GM18502 (cell line): Measurements from ENCODE around the gene SLC25A34.

Source experiments
- ATAC-seq: cut with Tn5 transposase; IDR thresholded peaks from one replicate; pipeline ENCODE4 v1.9.1; 2021; ENCODE audit warnings: mild to moderate bottlenecking; ENCODE audit not compliant: unreplicated experiment, poor library complexity

The SLC25A34 gene

GRCh38 chr1:15731735-15732685, 4.0 kb upstream of the SLC25A34 start:
- no peak for ATAC-seq

DNA sequence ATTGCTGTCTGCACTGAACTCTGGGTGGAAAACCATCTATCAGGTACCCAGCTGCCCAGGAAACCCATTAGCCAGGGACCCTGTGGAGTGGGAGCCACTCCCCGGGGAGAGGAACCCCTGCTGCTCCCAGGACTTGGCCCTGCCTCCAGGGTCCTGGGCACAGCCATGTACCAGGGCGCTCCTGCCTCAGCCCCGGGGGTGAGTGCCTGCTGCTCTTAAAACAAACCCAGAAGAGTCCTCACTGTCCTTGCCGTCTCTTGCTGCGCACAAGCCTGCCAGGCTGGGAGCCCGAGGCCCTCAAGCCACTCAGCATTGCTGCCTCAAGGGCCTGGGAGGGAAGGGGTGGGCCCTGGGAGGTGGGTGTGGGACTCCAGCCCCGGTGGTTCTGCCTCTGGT, 3.4 kb upstream of the SLC25A34 start:
- no peak for ATAC-seq

- ATAC-seq: no peak
Measured at GRCh38 chr1:15733218-15733725, 2.8 kb upstream of the SLC25A34 start.

- no peak for ATAC-seq
Measured at GRCh38 chr1:15733726-15734226, 2.3 kb upstream of the SLC25A34 start.

GRCh38 chr1:15734296-15734695, 1.8 kb upstream of the SLC25A34 start:
- ATAC-seq: no peak

GRCh38 chr1:15734901-15735300, 1.2 kb upstream of the SLC25A34 start:
- ATAC-seq: no peak

DNA sequence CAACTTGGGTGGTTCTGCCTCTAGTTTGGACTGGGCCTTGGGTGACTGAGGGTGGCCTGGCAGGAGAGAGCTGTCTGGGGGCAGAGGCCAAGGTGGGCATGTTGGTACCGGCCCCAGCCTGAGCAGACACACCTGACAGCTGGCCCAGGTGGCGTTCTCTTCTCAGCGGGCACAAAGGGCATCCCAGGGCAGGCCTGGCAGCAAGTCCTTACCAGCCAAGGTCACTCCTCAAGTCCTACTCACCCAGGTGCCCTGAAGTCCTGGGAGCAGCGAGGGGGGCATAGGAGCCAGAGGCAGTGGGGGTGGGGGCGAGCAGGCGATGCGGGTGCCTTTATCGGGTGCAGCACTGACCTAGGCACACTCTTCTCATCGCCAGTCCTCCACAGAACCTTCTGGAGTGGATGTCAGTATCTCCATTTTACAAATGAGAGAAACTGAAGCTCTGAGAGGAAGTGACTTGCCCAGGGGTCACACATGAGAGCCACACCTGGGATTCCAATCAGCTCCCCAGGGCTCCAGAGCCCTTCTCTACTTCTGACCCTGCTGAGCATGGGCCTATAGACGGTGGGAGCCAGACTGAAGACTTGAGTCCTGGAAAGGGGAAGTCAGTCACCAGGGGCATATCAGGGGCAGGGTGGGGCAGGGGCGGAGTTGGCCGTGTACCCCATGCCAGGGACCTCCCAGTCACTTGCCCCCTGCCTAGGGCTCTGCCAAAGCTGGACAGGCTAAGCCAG, 587 bp upstream of the SLC25A34 start:
- no peak for ATAC-seq

GRCh38 chr1:15736892-15737261, 819 bp downstream of the SLC25A34 start:
- no peak for ATAC-seq

DNA sequence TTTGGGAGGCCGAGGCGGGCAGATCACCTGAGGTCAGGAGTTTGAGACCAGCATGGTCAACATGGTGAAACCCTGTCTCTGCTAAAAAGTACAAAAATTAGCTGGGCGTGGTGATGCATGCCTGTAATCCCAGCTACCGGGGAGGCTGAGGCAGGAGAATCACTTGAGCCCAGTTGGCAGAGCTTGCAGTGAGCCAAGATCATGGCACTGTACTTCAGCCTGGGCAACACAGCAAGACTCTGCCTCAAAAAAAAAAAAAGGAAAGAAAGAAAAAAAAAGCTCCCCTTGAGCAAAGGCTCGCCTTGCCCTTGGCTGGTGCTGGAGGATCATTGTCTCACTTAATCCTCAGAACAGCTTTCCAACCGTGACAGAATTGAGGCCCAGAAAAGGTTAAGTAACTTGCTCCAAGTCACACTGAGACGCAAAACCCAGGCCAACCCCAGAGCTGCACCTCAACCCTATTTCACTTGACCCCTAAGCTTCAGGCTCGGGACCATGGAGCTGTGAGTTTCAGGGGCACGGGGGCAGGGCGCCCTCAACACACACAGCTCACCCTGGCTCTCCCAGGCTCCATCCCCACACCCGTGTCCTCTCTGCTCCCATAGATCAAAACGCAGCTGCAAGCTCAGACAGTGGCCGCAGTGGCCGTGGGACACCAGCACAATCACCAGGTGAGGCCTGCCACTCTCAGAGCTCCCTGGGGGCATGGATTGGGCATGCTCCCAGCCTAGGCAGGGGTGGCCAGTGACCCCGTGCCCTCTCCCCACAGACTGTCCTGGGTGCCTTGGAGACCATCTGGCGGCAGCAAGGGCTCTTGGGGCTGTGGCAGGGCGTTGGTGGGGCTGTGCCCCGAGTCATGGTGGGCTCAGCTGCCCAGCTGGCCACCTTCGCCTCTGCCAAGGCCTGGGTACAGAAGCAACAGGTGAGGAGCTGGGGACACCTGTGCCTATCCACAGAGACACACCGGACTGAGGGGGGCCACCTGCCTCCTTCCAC, 1.6 kb downstream of the SLC25A34 start:
- ATAC-seq: no peak

GRCh38 chr1:15738416-15739113, 2.5 kb downstream of the SLC25A34 start:
- ATAC-seq: no peak

DNA sequence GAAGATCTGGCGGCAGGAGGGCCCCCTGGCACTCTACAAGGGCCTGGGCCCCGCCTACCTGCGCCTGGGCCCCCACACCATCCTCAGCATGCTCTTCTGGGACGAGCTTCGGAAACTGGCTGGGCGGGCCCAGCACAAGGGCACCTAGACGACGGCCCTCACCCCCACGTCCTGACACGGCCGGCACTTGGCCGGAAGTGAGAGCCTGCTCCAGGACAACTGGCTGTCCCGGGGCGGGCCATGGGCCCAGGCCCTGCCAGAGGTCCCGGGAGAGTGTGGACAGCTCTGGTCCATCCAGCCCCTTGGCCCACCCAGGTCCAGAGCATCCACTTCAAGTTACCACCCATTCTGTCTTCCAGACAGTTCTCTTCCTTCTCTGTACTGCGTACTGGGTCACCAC, 3.2 kb downstream of the SLC25A34 start:
- ATAC-seq: no peak

DNA sequence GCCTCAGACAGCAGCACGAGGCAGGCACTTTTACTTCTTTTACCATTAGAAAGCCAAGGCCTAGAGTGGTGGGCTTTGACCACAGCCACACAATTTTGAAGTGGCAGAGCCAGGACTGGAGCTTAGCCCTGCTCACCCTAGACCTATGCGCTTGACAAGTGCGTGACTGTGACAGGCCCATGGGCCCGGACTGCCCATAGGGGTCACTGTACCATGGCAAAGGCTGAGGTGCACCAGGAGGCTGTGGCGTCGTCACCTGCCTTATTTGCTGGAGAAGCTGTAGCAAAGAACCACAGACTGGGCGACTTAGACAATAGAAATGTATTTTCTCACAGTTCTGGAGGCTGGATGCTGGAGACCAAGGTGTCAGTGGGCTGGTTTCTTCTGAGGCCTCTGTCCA, 3.7 kb downstream of the SLC25A34 start:
- ATAC-seq: no peak

- ATAC-seq: no peak
Measured at GRCh38 chr1:15740924-15741850, 5.1 kb downstream of the SLC25A34 start.

GRCh38 chr1:15742339-15742801, 6.3 kb downstream of the SLC25A34 start, which contains the start of gene TMEM82:
TSS of gene TMEM82 (plus strand) at chr1:15742499. CDS start at chr1:15742560, 61 bp downstream.
- no peak for ATAC-seq

- no peak for ATAC-seq
Measured at GRCh38 chr1:15744122-15744679, 8.1 kb downstream of the SLC25A34 start.

DNA sequence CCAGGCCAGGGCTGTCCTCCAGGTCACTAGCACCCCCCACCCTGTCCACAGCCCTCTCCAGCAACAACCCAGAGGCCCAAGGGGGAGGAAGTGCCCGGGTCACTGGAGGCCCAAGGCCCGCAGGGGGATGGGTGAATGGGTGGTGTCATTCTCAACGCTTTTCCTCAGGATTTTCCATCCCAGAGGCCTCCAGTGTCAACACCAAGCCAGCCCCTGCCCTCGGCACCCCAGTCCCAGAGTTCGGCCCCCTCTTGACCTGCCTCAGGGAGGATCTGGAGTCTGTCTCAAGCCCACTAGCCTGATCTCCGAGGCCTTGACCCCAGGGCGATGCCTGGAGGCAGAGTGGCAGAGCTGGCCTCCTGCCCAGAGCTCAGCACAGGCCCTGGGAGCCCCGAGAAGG, 11.3 kb downstream of the SLC25A34 start:
- ATAC-seq: no peak

DNA sequence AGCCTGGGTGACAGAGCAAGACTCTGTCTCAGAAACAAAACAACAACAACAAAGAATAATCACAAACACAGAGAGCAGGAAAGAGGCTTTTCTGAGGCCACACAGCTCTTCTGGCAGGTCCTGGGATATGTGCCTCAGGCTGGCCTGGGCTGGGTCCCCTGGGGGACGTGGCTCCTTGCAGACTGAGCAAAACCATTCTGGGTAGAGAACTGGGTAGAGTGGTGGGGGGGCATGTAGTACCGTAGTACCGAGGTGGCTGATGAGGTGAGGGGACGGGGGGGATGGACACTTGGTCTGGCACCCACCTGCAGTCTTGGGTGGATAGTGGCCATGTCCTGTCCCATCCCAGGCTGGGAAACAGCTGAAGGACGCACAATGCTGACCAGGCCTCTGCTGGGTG, 12.2 kb downstream of the SLC25A34 start:
- no peak for ATAC-seq
